Measurements from ENCODE around the gene RNASE11. TPM values are rescaled to one million over a fixed set of nuclear protein-coding genes. Genes with fewer than 3 reads are reported as not detected.

RNASE11 gene
- polyA plus RNA-seq, 3 donors, result not detected

DNA sequence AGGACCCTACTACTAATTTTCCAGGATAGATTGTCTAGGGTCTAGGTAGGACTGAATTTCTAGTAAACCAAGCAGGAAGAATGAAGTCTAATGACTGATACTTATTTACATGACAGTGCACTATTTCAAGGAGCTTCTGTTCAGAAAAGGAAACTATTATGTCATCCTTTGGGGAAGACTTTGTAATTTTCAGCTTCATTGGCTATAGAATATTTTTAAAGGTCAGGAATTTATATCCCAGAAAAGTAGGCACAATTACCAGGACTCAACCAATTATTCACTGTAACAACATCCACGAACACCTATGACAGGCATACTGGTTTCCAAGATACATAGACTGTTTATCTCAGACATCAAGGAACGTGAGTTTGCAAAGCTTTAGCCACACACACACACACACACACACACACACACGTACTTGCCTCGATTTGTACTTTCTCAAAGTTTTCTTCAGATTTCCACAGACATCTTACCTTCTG is 30.5 kb upstream of the RNASE11 start:
- WGBS (ENCODE audit: insufficient coverage), result 55% methylated on average over 2 of the region's 4 CpGs
- peak overlapping the region in 1 of 2 donors; percentile 1 for H3K27ac ChIP-seq (ENCODE audit: low read depth in 1 of 2, low read length in 2 of 2)
- H3K79me2 ChIP-seq (ENCODE audit: insufficient read depth, low read length), result no peaks in the 10 kb centered on the region
- no peaks in the 10 kb centered on the region for H4K20me1 ChIP-seq (ENCODE audit: insufficient read depth, low read length)
- peak in 2 of 3 donors; percentile 36 to 38 for DNase-seq
- intact Hi-C loops (cut with micrococcal nuclease), result loop anchor here in 1 of 2 donors (10.0 kb wide), 1 partner anchor 166 kb away; the partner anchor contains the start of gene RNASE6
- Mint-ChIP-seq H3K27ac (peak overlapping the region in 5 of 7 donors; percentile 12 to 77 (median 34)), H3K4me3 (no peak overlapping the region), H3K4me1 (peaks cover 32% of the 10 kb centered on the region), H3K9me3 (peaks cover 0 to 2% (median 0%) of the 10 kb centered on the region in 7 donors), H3K27me3 (ENCODE audit: low read depth in 3 of 3) (peaks cover 2 to 3% (median 3%) of the 10 kb centered on the region in 3 donors), H3K36me3 (no peaks in the 10 kb centered on the region)
- peak overlapping the region in 1 of 3 experiments; percentile 14 for H3K4me3 ChIP-seq (replicated peaks in 1 of 3; ENCODE audit: low read depth in 2 of 3, low read length in 3 of 3)
- H3K9me3 ChIP-seq (replicated peaks in 1 of 2; ENCODE audit: control insufficient read depth in 1 of 2, insufficient read depth in 1 of 2, low read length in 2 of 2), result no peaks in the 10 kb centered on the region
- no peak overlapping the region for H3K9ac ChIP-seq (ENCODE audit: insufficient read depth, low read length, poor library complexity, severe bottlenecking)
- H3K4me2 ChIP-seq (replicated peaks; ENCODE audit: extremely low read depth, low read length, poor library complexity, severe bottlenecking), result peak overlapping the region; percentile 40
- H3K27me3 ChIP-seq (ENCODE audit: control insufficient read depth in 2 of 2, insufficient read depth in 2 of 2, low read length in 2 of 2), result no peaks in the 10 kb centered on the region
- TF ChIP-seq CTCF (IDR thresholded peaks at IDR 0.05), result no peak
- H2AFZ ChIP-seq (ENCODE audit: insufficient read depth, low read depth, low read length, poor library complexity, severe bottlenecking), result no peak overlapping the region
- no peaks in the 10 kb centered on the region for H3K36me3 ChIP-seq (replicated peaks in 1 of 2; ENCODE audit: control insufficient read depth in 1 of 2, insufficient read depth in 2 of 2, low read length in 2 of 2)
- peaks cover 37 to 41% of the 10 kb centered on the region in 2 donors for H3K4me1 ChIP-seq (ENCODE audit: control insufficient read depth in 1 of 2, insufficient read depth in 2 of 2, low read length in 2 of 2)

DNA sequence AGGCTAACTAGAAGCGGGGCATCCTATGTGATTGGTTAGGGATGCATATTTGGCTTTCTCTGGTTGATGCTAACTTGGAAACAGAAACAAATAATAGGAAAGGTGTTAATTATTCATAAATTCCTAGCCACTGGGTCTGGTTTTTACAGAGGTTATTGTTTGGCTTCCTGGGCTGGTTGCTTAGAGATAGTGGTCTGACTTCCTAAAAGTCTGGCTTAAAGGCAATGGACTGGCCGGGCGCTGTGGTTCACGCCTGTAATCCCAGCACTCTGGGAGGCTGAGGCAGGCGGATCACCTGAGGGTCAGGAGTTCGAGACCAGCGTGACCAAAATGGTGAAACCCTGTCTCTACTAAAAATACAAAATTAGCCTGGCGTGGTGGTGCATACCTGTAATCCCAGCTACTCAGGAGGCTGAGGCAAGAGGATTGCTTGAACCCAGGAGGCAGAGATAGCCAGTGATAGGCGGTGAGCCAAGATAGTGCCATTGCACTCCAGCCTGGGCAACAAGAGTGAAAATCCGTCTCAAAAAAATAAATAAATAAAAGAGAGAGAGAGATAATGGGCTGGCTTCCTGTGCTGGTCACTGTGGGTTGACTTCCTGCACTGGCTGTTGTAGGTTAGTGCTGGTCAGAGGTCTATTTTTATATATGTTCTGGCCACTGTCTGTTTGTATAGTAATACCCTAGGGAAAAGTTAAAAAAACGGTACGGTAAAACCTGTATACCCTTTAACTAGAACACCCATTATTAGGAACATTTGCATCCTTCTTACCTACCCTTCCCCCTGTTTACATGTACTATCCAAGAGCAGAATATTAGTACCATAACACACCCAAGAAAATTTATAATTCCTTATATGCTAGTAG is 29.6 kb upstream of the RNASE11 start:
- TF ChIP-seq CTCF (IDR thresholded peaks at IDR 0.05), result no peak
- H3K79me2 ChIP-seq (ENCODE audit: insufficient read depth, low read length), result no peaks in the 10 kb centered on the region
- H3K4me2 ChIP-seq (replicated peaks; ENCODE audit: extremely low read depth, low read length, poor library complexity, severe bottlenecking), result no peak overlapping the region
- H4K20me1 ChIP-seq (ENCODE audit: insufficient read depth, low read length), result no peaks in the 10 kb centered on the region
- Mint-ChIP-seq H3K27ac (peak overlapping the region in 5 of 7 donors; percentile 12 to 70 (median 34)), H3K4me3 (no peak overlapping the region), H3K9me3 (peaks cover 0 to 1% (median 0%) of the 10 kb centered on the region in 7 donors), H3K4me1 (peaks cover 22% of the 10 kb centered on the region), H3K27me3 (ENCODE audit: low read depth in 3 of 3) (peaks cover 1 to 3% (median 1%) of the 10 kb centered on the region in 3 donors), H3K36me3 (no peaks in the 10 kb centered on the region)
- intact Hi-C loops (cut with micrococcal nuclease), result loop anchor here in 1 of 2 donors (10.0 kb wide), 1 partner anchor 167 kb away; the partner anchor contains the start of gene RNASE6
- WGBS (ENCODE audit: insufficient coverage), result 91% methylated on average over 8 of the region's 12 CpGs
- H3K9me3 ChIP-seq (replicated peaks in 1 of 2; ENCODE audit: control insufficient read depth in 1 of 2, insufficient read depth in 1 of 2, low read length in 2 of 2), result no peaks in the 10 kb centered on the region
- peak overlapping the region in 1 of 2 donors; percentile 1 for H3K27ac ChIP-seq (ENCODE audit: low read depth in 1 of 2, low read length in 2 of 2)
- H3K4me1 ChIP-seq (ENCODE audit: control insufficient read depth in 1 of 2, insufficient read depth in 2 of 2, low read length in 2 of 2), result peaks cover 37 to 41% of the 10 kb centered on the region in 2 donors
- H3K9ac ChIP-seq (ENCODE audit: insufficient read depth, low read length, poor library complexity, severe bottlenecking), result no peak overlapping the region
- no peaks in the 10 kb centered on the region for H3K27me3 ChIP-seq (ENCODE audit: control insufficient read depth in 2 of 2, insufficient read depth in 2 of 2, low read length in 2 of 2)
- no peaks in the 10 kb centered on the region for H3K36me3 ChIP-seq (replicated peaks in 1 of 2; ENCODE audit: control insufficient read depth in 1 of 2, insufficient read depth in 2 of 2, low read length in 2 of 2)
- no peak for DNase-seq
- H3K4me3 ChIP-seq (replicated peaks in 1 of 3; ENCODE audit: low read depth in 2 of 3, low read length in 3 of 3), result no peak overlapping the region
- H2AFZ ChIP-seq (ENCODE audit: insufficient read depth, low read depth, low read length, poor library complexity, severe bottlenecking), result no peak overlapping the region

All from CD14-positive monocyte (primary cell).